Jurkat, Clone E6-1 (cell line): ENCODE measurements around the gene MIDN.
A peak's percentile ranks its signal among the peaks of the same experiment; 100 is the strongest.
"Not testable (repeated sequence)": the region's sequence is repeated elsewhere in the genome, so short reads cannot be mapped to it uniquely, and the experiment has no call there.

ENCODE experiments used
- DNase-seq: peaks from one replicate; pipeline ENCODE4 v3.0.0-alpha.2; 2011; ENCODE audit warnings: low read depth, low spot score
- H3K4me3 ChIP-seq: 2 replicates; pipeline ENCODE4 v1.5.1; 2011; ENCODE audit warnings: mild to moderate bottlenecking, low read length, control low read depth, moderate library complexity

Gene MIDN

DNA sequence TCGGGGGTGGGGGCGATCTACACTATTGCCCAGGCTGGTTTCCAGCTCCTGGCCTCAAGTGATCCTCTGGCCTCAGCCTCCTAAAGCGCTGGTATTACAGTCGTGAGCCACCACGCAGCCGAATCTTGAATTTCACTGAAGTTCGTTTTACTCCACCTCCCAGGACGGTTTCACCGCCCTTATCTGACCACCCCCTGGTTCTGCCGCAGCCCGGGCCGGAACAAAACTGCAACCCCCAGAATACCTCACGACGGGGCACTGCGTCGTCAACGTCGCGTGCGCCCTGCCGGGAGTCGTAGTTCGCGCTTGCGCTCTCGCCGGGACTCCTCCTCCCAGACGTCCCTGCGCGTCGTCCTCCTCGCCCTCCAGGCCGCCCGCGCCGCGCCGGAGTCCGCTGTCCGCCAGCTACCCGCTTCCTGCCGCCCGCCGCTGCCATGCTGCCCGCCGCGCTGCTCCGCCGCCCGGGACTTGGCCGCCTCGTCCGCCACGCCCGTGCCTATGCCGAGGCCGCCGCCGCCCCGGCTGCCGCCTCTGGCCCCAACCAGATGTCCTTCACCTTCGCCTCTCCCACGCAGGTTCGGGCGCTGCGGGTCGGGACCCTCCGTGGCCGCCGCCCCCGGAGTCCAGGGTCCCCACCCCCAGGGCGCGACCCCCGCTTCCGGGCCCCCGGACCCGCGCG, 6.8 kb upstream of the MIDN start, which contains the start of gene ATP5F1D:
ATP5F1D (plus strand) TSS at position 335 of the 679 bp plus-strand sequence; CDS start at position 435, 100 bp downstream.
- H3K4me3 ChIP-seq, result peak within 1 kb of the TSS; percentile 76
- DNase-seq, result peak; percentile 88

DNA sequence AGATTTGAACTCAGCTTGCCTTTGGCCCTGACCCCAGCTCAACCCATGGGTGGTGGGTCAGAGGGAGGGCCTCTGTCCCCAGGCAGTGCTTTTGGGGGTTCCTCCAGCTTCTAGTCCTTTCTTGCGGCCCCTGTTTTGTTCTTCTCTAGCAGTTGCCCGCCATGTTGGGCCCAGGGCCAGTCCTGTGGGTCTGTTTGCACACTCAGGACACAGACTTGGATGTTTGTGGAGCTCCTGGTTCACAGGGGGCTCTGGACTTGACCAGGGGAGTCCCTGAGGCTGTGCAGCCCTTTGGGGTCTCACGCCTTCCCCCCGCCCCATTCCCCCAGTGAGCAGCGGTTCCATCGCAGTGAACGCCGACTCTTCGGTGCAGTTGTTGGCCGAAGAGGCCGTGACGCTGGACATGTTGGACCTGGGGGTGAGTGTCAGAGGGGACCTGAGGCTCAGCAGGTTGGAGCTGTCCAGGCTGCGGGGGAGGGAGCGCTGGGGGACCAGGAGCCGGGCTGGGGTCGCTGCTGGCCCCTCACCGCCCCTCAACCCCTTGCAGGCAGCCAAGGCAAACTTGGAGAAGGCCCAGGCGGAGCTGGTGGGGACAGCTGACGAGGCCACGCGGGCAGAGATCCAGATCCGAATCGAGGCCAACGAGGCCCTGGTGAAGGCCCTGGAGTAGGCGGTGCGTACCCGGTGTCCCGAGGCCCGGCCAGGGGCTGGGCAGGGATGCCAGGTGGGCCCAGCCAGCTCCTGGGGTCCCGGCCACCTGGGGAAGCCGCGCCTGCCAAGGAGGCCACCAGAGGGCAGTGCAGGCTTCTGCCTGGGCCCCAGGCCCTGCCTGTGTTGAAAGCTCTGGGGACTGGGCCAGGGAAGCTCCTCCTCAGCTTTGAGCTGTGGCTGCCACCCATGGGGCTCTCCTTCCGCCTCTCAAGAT, 4.4 kb upstream of the MIDN start:
- H3K4me3 ChIP-seq, result no peak overlapping the region
- DNase-seq, result peak; percentile 70

DNA sequence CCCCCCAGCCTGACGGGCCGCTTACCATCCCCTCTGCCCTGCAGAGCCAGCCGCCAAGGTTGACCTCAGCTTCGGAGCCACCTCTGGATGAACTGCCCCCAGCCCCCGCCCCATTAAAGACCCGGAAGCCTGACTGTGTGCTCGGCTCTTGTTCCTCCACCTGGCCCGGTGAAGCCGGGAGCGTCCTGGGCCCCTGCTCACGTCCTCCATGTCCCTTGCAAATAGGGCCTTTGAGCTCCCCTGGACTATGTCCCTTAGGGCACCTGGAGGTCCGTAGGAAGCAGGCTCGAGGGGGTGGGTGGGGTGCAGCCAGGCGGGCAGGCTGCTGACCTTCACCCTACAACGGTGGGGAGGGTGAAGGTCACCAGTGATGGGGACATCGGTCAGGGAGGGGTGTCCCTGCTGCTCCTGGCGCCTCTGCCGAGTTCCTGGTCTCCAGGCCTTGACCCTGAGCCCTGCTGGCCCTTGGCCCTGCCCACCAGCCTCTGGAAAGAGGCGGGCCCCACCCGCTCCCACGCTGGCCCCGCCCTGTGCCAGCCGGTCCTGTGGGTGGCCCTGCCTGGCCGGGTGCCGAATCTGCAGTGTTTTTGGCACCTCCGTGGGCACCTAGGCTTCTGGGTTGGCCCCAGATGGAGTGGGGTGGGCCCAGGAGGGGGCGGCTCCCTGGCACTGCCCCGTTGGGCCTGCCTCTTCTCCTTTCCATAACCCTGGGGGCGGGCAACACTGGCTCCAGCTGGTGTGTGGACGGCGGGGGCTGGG, 3.5 kb upstream of the MIDN start:
- DNase-seq, result no peak
- no peak overlapping the region for H3K4me3 ChIP-seq

- H3K4me3 ChIP-seq, result no peak overlapping the region
- DNase-seq, result no peak
Observed at GRCh38 chr19:1245494-1246264, 2.7 kb upstream of the MIDN start.

DNA sequence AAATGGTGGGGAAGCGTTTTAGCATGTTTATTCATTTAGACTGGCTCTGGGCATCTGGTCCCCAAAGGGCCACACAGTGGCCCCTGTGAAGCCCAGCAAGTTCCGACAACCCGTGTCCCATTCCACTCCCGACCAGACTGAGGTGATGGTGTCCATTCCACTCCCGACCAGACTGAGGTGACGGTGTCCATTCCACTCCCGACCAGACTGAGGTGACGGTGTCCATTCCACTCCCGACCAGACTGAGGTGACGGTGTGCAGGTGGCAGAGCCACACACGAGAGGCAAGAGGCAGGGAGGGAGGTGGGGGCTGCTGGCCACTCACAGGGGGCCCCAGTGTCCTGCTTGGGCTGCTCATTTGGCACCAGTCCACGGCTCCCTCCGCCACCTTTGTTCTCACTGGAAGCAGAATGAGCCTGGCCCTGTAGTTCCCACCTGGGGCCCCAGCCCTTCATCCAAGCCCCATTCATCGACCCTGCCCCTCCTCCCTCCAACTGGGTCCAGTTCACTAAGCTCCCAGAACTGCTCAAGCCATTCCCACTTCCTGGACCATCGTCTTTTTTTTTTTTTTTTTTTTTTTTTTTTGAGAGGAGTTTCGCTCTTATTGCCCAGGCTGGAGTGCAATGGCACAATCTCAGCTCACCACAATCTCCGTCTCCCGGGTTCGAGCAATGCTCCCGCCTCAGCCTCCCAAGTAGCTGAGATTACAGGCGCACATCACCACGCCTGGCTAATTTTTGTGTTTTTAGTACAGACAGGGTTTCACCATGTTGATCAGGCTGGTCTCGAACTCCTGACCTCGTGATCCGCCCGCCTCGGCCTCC, 1.9 kb upstream of the MIDN start:
- not testable (repeated sequence) for DNase-seq, H3K4me3 ChIP-seq

GRCh38 chr19:1247748-1248138, 640 bp upstream of the MIDN start:
- H3K4me3 ChIP-seq, result no peak overlapping the region; the same call in 1 of the 2 replicates

GRCh38 chr19:1248786-1249297, 459 bp downstream of the MIDN start:
- peak overlapping the region; percentile 52 for H3K4me3 ChIP-seq
- DNase-seq, result no peak

More at GRCh38 chr19:1247748-1248138, 640 bp upstream of the MIDN start:
- no peak for DNase-seq

DNA sequence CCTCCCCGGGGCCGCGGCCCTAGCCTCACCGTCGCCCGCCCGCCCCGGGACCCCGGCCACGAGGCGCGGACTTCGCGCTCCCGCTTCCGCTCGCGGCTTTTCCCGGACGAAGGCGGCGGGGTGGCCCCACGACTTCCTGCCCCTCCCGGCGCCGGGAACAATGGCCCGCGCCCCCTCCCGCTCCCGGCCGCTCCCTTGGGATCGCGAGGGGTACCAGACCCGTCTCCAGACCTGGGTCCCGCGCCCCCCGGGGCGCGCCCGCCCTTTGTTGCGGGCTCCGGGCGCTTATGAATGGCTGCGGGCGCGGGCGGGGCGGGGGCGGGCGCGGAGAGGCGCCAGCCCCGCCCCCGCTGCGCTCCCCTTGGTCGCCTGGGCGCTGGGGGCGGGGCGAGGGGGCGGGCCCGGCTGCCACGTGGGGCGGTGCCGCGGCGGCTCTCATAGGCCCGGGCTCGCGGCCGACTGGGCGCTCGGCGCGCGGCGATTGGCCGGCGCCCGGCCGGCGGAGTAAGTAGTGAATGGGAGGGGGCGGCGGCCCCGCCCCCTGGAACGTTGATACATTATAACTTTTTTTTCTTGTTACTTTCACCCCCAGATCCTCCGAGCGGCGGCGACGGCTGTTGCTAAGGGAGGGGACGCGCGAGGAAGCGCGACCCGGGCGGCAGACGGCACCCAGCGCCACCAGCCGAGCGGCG, 1.1 kb downstream of the MIDN start:
- peak; percentile 95 for DNase-seq
- H3K4me3 ChIP-seq, result peak overlapping the region; percentile 82

DNA sequence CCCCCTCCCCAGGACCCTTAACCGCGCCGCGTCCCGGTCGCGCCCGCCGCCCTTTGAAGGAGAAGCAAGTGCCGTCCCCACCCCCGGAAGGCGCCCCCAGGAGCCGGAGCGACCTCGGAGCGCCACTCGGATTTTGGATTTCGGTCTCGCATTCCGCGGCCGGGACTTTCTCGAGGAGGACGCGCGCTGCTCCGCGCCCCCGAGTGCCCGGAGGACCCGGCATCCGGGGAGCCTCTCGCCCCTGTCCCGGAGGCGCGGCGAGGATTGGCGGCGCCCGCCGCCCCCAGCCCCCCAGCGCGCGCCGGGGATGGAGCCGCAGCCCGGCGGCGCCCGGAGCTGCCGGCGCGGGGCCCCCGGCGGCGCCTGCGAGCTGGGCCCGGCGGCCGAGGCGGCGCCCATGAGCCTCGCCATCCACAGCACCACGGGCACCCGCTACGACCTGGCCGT, 1.6 kb downstream of the MIDN start:
- H3K4me3 ChIP-seq, result peak overlapping the region; percentile 82
- DNase-seq, result no peak

GRCh38 chr19:1250437-1251260, 2.3 kb downstream of the MIDN start:
- DNase-seq, result peak; percentile 64
- H3K4me3 ChIP-seq, result peak overlapping the region; percentile 82

- peak overlapping the region; percentile 82 for H3K4me3 ChIP-seq
- peak; percentile 68 for DNase-seq
Observed at GRCh38 chr19:1251330-1252220, 3.2 kb downstream of the MIDN start.

DNA sequence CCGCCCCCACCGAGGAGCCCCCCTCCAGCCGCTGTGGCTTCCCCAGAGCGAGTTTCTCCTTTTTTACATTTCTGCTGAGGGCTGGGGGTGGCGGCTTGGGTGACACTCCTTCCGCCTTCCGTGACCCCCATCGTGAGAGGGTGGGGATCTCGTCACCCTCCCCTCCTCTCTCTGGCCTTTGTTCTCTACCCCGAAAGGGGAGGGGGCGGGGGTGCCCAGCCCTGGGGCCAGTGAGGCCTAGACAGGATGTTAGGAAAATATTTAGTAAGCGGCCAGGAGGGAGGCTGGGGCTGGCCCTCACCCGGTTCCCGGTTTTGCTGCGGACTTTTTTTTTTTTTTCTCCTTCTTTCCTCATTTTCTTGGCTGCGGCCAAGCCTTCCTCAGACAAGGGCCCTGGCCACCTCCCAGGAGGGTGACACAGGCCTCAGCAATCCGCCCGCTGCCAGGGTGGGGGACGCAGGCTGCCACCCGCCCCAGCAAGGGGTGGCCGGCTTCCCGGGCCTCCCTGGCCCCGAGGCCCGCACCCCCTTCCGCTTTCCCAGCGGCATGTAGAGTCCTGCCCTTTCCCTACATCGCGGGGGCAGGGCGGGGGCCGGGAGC, 3.9 kb downstream of the MIDN start:
- no peak for DNase-seq

GRCh38 chr19:1252821-1253513, 4.6 kb downstream of the MIDN start:
- peak overlapping the region; percentile 82 for H3K4me3 ChIP-seq
- peak; percentile 81 for DNase-seq

More for the DNA sequence above, 3.9 kb downstream of the MIDN start:
- H3K4me3 ChIP-seq, result peak overlapping the region; percentile 82

DNA sequence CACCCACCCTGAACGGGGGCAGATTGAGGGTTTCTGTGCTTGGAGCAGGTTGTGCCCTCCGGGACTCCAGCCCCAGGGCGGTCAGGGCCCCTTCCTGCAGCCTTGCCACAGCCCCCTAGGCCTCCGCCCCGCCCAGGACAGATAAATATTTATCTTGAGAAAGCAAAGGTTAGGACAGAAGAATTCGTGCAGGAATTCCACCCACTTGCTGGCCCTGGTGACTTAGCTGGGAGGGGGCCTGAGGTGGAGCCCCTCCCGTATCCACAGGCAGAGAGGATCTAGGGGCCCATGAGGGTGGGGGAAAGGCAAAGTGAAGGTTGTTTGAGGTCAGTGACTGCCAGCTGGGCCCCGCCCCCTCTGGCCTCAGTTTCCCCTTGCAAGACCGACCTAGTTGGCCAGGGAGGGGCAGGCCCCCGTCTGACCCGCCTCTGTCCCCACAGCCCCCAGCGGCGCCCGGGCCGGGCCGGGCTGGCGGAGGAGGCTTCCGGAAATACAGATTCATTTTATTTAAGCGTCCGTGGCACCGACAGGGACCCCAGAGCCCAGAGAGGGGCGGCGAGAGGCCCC, 5.2 kb downstream of the MIDN start:
- peak overlapping the region; percentile 82; the same call in 1 of the 2 replicates for H3K4me3 ChIP-seq
- DNase-seq, result no peak
